Breast epithelium (tissue), 3 donors: ENCODE measurements around the gene APOC1.

Source experiments
- POLR2AphosphoS5 ChIP-seq, 3 donors: sonication (generic); formaldehyde crosslinking; IDR thresholded peaks; one replicate each; pipeline ENCODE4 v1.6.1; 2017; ENCODE audit warnings: antibody characterized with exemption in 3 of 3
- TF ChIP-seq, protein P1 (sequence below), 3 donors: fragments of 450-650 bp; IDR thresholded peaks; one replicate each; pipeline ENCODE4 v1.5.1; 2016 to 2017; ENCODE audit warnings: antibody characterized with exemption in 3 of 3, mild to moderate bottlenecking in 3 of 3, moderate library complexity in 3 of 3

DNA sequence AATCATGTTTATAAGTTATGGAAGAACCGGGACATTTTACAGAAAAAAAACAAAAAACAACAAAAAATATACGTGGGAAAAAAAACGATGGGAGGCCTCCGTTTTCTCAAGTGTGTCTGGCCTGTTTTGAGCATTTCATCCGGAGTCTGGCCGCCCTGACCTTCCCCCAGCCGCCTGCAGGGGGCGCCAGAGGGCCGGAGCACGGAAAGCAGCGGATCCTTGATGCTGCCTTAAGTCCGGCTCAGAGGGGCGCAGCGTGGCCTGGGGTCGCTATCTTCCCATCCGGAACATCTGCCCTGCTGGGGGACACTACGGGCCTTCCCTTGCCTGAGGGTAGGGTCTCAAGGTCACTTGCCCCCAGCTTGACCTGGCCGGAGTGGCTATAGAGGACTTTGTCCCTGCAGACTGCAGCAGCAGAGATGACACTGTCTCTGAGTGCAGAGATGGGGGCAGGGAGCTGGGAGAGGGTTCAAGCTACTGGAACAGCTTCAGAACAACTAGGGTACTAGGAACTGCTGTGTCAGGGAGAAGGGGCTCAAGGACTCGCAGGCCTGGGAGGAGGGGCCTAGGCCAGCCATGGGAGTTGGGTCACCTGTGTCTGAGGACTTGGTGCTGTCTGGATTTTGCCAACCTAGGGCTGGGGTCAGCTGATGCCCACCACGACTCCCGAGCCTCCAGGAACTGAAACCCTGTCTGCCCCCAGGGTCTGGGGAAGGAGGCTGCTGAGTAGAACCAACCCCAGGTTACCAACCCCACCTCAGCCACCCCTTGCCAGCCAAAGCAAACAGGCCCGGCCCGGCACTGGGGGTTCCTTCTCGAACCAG is 10.6 kb upstream of the APOC1 start:
- TF ChIP-seq, protein P1, sequence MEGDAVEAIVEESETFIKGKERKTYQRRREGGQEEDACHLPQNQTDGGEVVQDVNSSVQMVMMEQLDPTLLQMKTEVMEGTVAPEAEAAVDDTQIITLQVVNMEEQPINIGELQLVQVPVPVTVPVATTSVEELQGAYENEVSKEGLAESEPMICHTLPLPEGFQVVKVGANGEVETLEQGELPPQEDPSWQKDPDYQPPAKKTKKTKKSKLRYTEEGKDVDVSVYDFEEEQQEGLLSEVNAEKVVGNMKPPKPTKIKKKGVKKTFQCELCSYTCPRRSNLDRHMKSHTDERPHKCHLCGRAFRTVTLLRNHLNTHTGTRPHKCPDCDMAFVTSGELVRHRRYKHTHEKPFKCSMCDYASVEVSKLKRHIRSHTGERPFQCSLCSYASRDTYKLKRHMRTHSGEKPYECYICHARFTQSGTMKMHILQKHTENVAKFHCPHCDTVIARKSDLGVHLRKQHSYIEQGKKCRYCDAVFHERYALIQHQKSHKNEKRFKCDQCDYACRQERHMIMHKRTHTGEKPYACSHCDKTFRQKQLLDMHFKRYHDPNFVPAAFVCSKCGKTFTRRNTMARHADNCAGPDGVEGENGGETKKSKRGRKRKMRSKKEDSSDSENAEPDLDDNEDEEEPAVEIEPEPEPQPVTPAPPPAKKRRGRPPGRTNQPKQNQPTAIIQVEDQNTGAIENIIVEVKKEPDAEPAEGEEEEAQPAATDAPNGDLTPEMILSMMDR (IDR thresholded peaks at IDR 0.05) = peak; percentile 97
- peak in 1 of 3 donors; percentile 9 for TF ChIP-seq POLR2AphosphoS5 (IDR thresholded peaks at IDR 0.05)
